ENCODE measurements around the gene HYAL2. TPM values are rescaled to one million over a fixed set of nuclear protein-coding genes. Genes with fewer than 3 reads are reported as not detected.
"Not testable (repeated sequence)": the region's sequence is repeated elsewhere in the genome, so short reads cannot be mapped to it uniquely, and the experiment has no call there.

Gene HYAL2
- polyA plus RNA-seq, 4 donors: 58.0 to 72.5 (median 67.3) TPM

GRCh38 chr3:50316657-50317242 is 5.8 kb downstream of the HYAL2 start:
- DNase-seq (ENCODE audit: low read depth in 4 of 4, low spot score in 3 of 4): no peak

- no peak for DNase-seq (ENCODE audit: low read depth in 4 of 4, low spot score in 3 of 4)
These were observed 7.7 kb downstream of the HYAL2 start for GRCh38 chr3:50314816-50315215.

GRCh38 chr3:50314342-50314741 is 8.2 kb downstream of the HYAL2 start:
- no peak for DNase-seq (ENCODE audit: low read depth in 4 of 4, low spot score in 3 of 4)

GRCh38 chr3:50312041-50312440 is 10.5 kb downstream of the HYAL2 start:
- not testable (repeated sequence) for DNase-seq (ENCODE audit: low read depth in 4 of 4, low spot score in 3 of 4)

- DNase-seq (ENCODE audit: low read depth in 4 of 4, low spot score in 3 of 4): no peak
These were observed 17.9 kb downstream of the HYAL2 start for GRCh38 chr3:50304601-50305000.

- DNase-seq (ENCODE audit: low read depth in 4 of 4, low spot score in 3 of 4): no peak
These were observed 19.3 kb downstream of the HYAL2 start, which contains the start of gene HYAL1 for GRCh38 chr3:50303013-50303815. Gene HYAL1 (minus strand): TSS chr3:50303574. CDS start chr3:50302956, 618 bp downstream.

- DNase-seq (ENCODE audit: low read depth in 4 of 4, low spot score in 3 of 4): no peak
These were observed 20.2 kb downstream of the HYAL2 start for GRCh38 chr3:50302095-50303012.

GRCh38 chr3:50300681-50301254 is 21.8 kb downstream of the HYAL2 start:
- DNase-seq (ENCODE audit: low read depth in 4 of 4, low spot score in 3 of 4): no peak

GRCh38 chr3:50299929-50300680 is 22.4 kb downstream of the HYAL2 start:
- no peak for DNase-seq (ENCODE audit: low read depth in 4 of 4, low spot score in 3 of 4)

- no peak for DNase-seq (ENCODE audit: low read depth in 4 of 4, low spot score in 3 of 4)
These were observed 23.0 kb downstream of the HYAL2 start for GRCh38 chr3:50299638-50299928.

GRCh38 chr3:50298836-50299637 is 23.5 kb downstream of the HYAL2 start, which contains the start of the genes HYAL3 and NAA80:
Gene HYAL3 (minus strand): TSS chr3:50299405. CDS start chr3:50295602, 3,803 bp downstream.
Gene NAA80 (minus strand): TSS chr3:50299405. CDS start chr3:50297463, 1,942 bp downstream.
- DNase-seq (ENCODE audit: low read depth in 4 of 4, low spot score in 3 of 4): peak; percentile 98 to 99 (median 98)

- DNase-seq (ENCODE audit: low read depth in 4 of 4, low spot score in 3 of 4): no peak
These were observed 24.4 kb downstream of the HYAL2 start for GRCh38 chr3:50297896-50298725.

GRCh38 chr3:50297384-50297775 is 25.2 kb downstream of the HYAL2 start:
- no peak for DNase-seq (ENCODE audit: low read depth in 4 of 4, low spot score in 3 of 4)

- no peak for DNase-seq (ENCODE audit: low read depth in 4 of 4, low spot score in 3 of 4)
These were observed 25.7 kb downstream of the HYAL2 start for GRCh38 chr3:50296721-50297383.

- no peak for DNase-seq (ENCODE audit: low read depth in 4 of 4, low spot score in 3 of 4)
These were observed 26.8 kb downstream of the HYAL2 start for GRCh38 chr3:50295553-50296431.

- no peak for DNase-seq (ENCODE audit: low read depth in 4 of 4, low spot score in 3 of 4)
These were observed 27.8 kb downstream of the HYAL2 start for GRCh38 chr3:50294492-50295403.

Data from left renal pelvis (tissue), 4 donors.